ENCODE measurements around the gene ASB3. TPM values are rescaled to one million over a fixed set of nuclear protein-coding genes. Genes with fewer than 3 reads are reported as not detected.

Gene ASB3
- total and polyA plus RNA-seq, 2 donors (not counting 1 experiment from before 2014, with no cell fraction given) = 15.9 to 30.7 TPM

DNA sequence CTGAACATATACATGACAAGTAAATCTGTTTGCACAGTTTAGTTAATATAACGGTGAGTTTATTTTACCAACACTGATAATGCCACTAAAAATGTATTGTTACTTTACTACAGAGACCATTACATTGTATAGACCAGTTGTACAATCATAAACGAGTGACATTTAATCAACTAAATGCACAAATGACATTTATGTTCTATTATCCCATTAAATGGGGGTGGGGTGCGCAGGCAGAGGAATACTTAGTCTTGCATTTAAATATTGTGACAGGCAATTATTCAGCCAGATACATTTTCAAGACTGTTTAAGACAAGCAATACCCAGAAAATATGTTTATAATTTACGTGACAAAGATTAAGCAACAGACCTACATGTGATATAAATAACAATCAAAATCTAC, 91.2 kb downstream of the ASB3 start:
- Histone ChIP-seq H2AFZ (ENCODE audit: insufficient read depth, low read depth, low read length, poor library complexity, severe bottlenecking) (no peak overlapping the region), H3K9ac (ENCODE audit: low read length) (no peak overlapping the region), H3K79me2 (ENCODE audit: control insufficient read depth, insufficient read depth, low read length) (no peaks in the 10 kb centered on the region), H3K4me2 (replicated peaks; ENCODE audit: low read depth, low read length, poor library complexity, severe bottlenecking) (no peak overlapping the region), H3K4me1 (ENCODE audit: control insufficient read depth in 2 of 2, insufficient read depth in 2 of 2, low read length in 2 of 2) (no peaks in the 10 kb centered on the region), H3K4me3 (ENCODE audit: control extremely low read depth in 1 of 5, extremely low read depth in 1 of 5, insufficient read depth in 1 of 5, low read depth in 2 of 5, low read length in 4 of 5) (no peak overlapping the region), H3K27me3 (replicated peaks in 1 of 4; ENCODE audit: control extremely low read depth in 1 of 4, control insufficient read depth in 3 of 4, insufficient read depth in 4 of 4, low read length in 3 of 4) (no peaks in the 10 kb centered on the region), H4K20me1 (ENCODE audit: control insufficient read depth, insufficient read depth, low read length, poor library complexity, severe bottlenecking) (no peaks in the 10 kb centered on the region), H3K36me3 (replicated peaks in 1 of 2; ENCODE audit: control extremely low read depth in 1 of 2, control insufficient read depth in 1 of 2, extremely low read depth in 1 of 2, insufficient read depth in 2 of 2, low read length in 1 of 2) (peaks cover 16 to 40% of the 10 kb centered on the region in 2 experiments), H3K9me3 (ENCODE audit: control extremely low read depth in 1 of 3, control insufficient read depth in 2 of 3, insufficient read depth in 1 of 3, low read length in 2 of 3) (peaks cover 0 to 2% (median 0%) of the 10 kb centered on the region in 3 donors), H3K27ac (ENCODE audit: low read length in 2 of 2) (no peak overlapping the region)
- Mint-ChIP-seq H3K4me1 (no peaks in the 10 kb centered on the region), H3K4me3 (no peak overlapping the region), H3K9me3 (ENCODE audit: insufficient read depth) (no peaks in the 10 kb centered on the region), H3K27ac (no peak overlapping the region), H3K27me3 (no peaks in the 10 kb centered on the region)
- WGBS (ENCODE audit: insufficient coverage) = no CpG with 5 or more reads among the region's 4 CpGs
- no peak for TF ChIP-seq CTCF (IDR thresholded peaks at IDR 0.05)
- ChIA-PET CTCF (no interaction called here), POLR2A (no interaction called here)
- ATAC-seq (ENCODE audit: low read depth) = no peak
- intact Hi-C loops (cut with micrococcal nuclease) = no loop called here
- no peak for DNase-seq

DNA sequence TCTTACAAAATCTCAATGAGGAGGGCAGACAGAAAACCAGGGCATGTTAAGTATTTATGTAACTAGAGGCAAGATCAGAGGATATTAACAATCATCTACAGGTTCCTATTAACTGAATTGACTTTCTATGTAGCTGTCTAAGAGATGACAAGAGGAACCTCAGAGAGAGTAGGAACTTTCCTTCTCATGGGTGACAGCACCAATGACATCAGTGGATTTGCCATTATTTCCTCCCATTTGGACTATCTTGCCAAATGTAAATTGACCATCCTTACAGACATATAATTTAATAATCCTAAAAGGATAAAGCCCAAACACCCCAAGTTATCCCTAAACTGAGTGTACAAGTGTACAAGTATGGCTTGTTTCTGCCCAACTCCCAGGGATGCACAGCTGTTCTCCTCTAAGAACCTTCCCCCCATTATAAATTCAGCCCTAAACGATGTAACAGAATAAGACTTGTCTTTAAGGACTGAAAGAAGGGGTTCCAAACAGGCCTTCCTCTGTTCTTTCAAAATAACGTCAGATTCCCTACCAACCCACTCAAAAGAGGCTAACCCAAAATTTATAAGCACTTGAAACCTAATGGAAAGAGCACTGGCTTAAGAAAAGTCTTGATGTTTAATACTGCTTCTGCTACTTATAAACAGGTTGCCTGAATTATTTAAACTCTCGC, 92.5 kb downstream of the ASB3 start:
- TF ChIP-seq CTCF (IDR thresholded peaks at IDR 0.05) (no peak), EZH2 (IDR thresholded peaks at IDR 0.05; ENCODE audit: borderline replicate concordance, insufficient read depth, low read depth, low read length, poor library complexity, severe bottlenecking) (no peak)
- Histone ChIP-seq H3K36me3 (replicated peaks in 1 of 2; ENCODE audit: control extremely low read depth in 1 of 2, control insufficient read depth in 1 of 2, extremely low read depth in 1 of 2, insufficient read depth in 2 of 2, low read length in 1 of 2) (peaks cover 9 to 36% of the 10 kb centered on the region in 2 experiments), H3K9me3 (ENCODE audit: control extremely low read depth in 1 of 3, control insufficient read depth in 2 of 3, insufficient read depth in 1 of 3, low read length in 2 of 3) (peaks cover 0 to 2% (median 0%) of the 10 kb centered on the region in 3 donors), H3K4me2 (replicated peaks; ENCODE audit: low read depth, low read length, poor library complexity, severe bottlenecking) (no peak overlapping the region), H3K27ac (ENCODE audit: low read length in 2 of 2) (no peak overlapping the region), H3K9ac (ENCODE audit: low read length) (no peak overlapping the region), H3K27me3 (replicated peaks in 1 of 4; ENCODE audit: control extremely low read depth in 1 of 4, control insufficient read depth in 3 of 4, insufficient read depth in 4 of 4, low read length in 3 of 4) (no peaks in the 10 kb centered on the region), H4K20me1 (ENCODE audit: control insufficient read depth, insufficient read depth, low read length, poor library complexity, severe bottlenecking) (no peaks in the 10 kb centered on the region), H3K4me3 (ENCODE audit: control extremely low read depth in 1 of 5, extremely low read depth in 1 of 5, insufficient read depth in 1 of 5, low read depth in 2 of 5, low read length in 4 of 5) (no peak overlapping the region), H3K79me2 (ENCODE audit: control insufficient read depth, insufficient read depth, low read length) (no peaks in the 10 kb centered on the region), H2AFZ (ENCODE audit: insufficient read depth, low read depth, low read length, poor library complexity, severe bottlenecking) (no peak overlapping the region), H3K4me1 (ENCODE audit: control insufficient read depth in 2 of 2, insufficient read depth in 2 of 2, low read length in 2 of 2) (no peaks in the 10 kb centered on the region)
- no peak for DNase-seq
- 100% methylated on average over 1 of the region's 3 CpGs for WGBS (ENCODE audit: insufficient coverage)
- Mint-ChIP-seq H3K4me1 (no peaks in the 10 kb centered on the region), H3K27me3 (no peaks in the 10 kb centered on the region), H3K9me3 (ENCODE audit: insufficient read depth) (no peaks in the 10 kb centered on the region), H3K27ac (no peak overlapping the region), H3K4me3 (no peak overlapping the region)
- intact Hi-C loops (cut with micrococcal nuclease) = no loop called here
- CTCF ChIA-PET = no interaction called here
- POLR2A ChIA-PET = interaction anchor here (0.8 kb wide), 1 partner anchor 63 kb away, joined by 3 read pairs; no protein-coding TSS in a partner anchor
- no peak for ATAC-seq (ENCODE audit: low read depth)

Data from B cell (primary cell).